Measurements from ENCODE around the gene ATAD2B.
"Not testable (repeated sequence)": the region's sequence is repeated elsewhere in the genome, so short reads cannot be mapped to it uniquely, and the experiment has no call there.

Gene ATAD2B

DNA sequence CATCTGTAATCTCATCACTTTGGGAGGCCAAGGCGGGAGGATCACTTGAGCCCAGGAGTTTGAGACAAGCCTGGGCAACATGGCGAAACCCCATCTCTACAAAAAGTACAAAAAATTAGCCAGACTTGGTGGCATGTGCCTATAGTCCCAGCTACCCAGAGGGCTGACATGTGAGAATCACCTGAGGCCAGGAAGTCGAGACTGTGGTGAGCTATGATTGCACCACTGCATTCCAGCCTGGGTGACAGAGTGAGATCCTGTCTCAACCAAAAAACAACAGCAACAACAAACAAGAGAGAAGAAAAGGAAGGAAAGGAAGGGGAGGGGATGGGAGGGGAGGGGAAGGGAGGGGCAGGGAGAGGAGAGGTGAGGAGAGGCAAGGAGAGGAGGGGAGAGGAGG lies 203.9 kb downstream of the ATAD2B start:
- not testable (repeated sequence) for DNase-seq

GRCh38 chr2:23722255-23722654 lies 204.7 kb downstream of the ATAD2B start:
- DNase-seq, result no peak

GRCh38 chr2:23721454-23721826 lies 205.5 kb downstream of the ATAD2B start:
- no peak for DNase-seq

DNA sequence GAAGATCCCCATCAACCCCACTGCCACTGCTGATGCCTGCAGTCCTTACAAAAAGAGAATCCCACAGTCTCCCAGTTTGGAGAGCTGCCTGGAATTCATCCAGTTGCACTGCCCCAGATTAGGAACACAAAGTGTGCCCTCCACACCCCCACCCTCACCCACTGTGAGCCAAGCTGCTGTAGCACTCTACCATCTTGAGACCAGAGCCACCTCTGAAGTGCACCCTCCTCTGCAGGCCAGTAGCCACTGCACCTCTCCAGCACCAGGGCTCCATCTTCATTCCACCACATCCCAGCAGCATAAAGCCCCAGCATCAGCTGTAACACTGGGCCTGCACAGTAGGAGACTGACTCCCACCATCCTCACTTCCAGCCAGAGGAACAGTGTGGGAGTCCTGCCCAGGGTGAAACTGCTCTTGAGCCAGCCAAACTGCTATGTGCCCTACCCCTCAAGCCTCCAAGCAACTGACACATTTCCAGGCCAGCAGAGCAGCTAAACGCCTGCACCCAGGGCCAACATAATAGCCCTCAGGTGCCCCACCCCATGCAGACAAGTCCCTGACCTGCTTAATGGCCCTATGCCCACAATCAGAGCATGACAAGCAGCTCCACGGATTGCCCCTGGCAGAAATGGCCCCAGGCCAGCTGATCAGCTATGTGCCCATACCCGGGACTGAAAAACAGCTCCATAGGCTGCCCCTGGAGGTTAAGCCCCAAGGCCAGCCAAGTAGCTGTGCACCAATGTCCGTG lies 206.0 kb downstream of the ATAD2B start:
- no peak for DNase-seq

- DNase-seq, result no peak
These were observed 207.2 kb downstream of the ATAD2B start for GRCh38 chr2:23719716-23720115.

GRCh38 chr2:23718931-23719700 lies 207.8 kb downstream of the ATAD2B start:
- no peak for DNase-seq

- no peak for DNase-seq
These were observed 213.6 kb downstream of the ATAD2B start for GRCh38 chr2:23713351-23713750.

GRCh38 chr2:23712756-23713151 lies 214.2 kb downstream of the ATAD2B start:
- DNase-seq, result no peak

DNA sequence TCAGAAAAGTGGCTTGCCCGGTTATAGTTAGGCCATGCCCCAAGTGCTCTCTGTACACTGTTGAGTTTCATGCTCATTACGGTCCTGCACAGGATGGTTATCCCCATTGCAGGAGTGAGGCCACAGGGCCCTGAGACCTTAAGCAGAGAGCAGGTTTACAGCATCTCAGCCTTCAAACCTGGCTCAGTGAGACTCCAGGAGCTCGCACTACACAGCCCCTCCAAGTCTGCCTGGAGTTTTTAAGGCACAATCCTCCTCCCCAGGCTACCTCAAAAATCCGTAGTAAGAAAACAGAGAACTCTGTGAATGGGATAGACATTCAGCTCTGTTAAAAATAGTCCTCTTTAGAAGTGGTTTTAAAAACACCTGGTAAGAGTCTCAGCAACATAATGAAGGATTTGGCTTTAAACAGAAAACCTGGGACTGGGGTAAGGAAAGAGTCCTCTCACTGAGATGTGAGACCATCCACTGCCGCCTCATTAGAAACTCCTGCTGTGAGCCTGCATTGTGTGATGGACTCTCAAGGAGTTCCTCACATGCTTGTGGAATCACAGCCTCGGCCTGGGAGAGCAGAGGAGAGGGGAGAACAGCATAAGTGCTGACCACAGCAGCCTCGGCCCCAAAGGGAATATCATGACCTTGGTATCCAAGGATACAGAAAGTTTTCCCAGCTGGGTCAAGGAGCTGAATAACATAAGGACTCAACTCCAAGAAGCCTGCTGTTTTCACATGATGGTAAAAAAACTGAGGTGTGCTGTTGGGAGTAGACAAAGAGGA lies 214.8 kb downstream of the ATAD2B start:
- no peak for DNase-seq

- no peak for DNase-seq
These were observed 217.6 kb downstream of the ATAD2B start for GRCh38 chr2:23709311-23709710.

GRCh38 chr2:23708771-23709170 lies 218.2 kb downstream of the ATAD2B start:
- DNase-seq, result no peak

- DNase-seq, result no peak
These were observed 219.8 kb downstream of the ATAD2B start for GRCh38 chr2:23707096-23707495.

GRCh38 chr2:23706613-23707078 lies 220.3 kb downstream of the ATAD2B start:
- DNase-seq, result no peak

DNA sequence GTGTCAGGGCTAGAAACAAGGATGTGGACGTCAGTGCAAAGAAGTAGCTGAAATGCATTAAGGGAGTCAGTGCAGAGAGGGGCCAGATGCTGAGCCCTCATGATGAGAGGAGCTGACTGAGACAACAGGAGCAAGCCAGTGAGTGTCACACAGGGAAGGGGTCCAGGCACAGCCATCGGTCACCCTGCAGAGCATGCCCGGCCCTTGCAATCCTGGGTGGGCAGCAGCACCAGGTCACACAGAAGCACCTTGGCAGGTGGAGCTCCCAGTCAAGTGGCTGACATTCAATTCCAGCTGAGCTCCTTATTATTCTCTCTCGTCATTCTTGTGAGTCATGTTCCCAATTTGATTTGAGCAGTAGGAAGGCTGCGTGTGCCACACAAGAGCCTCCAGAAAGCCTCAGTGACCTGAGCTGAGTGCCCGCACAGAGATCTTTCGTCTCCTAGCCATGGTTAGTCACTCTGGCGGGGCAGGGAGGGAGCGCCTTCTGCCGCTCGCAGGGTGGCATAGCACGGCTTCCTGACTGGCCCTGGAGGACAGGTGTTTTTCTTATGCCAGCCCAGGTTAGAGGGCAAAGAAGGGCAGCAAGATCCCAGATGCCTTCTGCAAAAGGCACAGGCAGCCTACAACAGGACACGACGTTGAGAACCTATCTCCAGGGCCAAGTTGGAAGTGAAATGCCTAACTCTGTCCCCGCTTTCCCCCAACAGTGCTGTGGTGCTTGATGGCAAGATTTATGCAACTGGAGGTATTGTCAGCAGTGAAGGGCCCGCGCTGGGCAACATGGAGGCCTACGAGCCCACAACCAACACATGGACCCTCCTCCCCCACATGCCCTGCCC lies 220.9 kb downstream of the ATAD2B start:
- DNase-seq, result no peak

DNA sequence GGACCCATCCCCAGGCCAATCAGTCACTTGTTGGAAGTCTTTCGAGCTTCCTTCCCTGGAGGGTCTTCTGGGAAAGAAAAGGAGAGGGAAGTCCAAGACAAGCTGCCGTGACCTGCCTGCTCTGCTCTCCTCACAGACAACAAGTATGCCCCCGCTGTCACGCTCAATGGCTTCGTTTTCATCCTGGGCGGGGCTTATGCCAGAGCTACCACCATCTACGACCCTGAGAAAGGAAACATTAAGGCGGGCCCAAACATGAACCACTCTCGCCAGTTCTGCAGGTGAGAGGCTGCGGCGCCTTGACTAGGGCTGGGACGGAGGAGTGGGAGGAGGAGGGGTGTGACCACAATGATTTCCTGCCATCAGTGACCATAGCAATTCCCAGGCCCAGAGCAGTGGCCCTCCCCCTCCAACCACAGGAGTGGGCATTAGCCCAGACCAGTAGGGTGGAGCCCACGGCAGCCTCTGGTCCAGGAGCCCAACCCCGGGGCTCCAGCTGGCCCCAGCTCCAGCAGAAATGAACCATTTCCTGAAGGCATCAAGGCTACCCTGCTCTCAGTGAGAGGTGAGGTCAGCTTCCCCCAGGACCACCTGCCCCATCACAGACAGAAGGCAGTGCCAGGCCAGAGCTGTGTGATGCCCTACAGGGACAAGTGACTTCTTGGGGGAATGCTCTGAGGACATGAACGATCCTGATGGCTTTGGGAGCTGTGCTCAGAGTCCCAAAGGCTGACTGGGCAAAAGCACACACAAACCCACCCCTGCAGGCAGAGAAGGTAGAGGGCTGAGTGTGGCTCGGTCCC lies 223.1 kb downstream of the ATAD2B start:
- no peak for DNase-seq

- no peak for DNase-seq
These were observed 223.8 kb downstream of the ATAD2B start for GRCh38 chr2:23703037-23703582.

DNA sequence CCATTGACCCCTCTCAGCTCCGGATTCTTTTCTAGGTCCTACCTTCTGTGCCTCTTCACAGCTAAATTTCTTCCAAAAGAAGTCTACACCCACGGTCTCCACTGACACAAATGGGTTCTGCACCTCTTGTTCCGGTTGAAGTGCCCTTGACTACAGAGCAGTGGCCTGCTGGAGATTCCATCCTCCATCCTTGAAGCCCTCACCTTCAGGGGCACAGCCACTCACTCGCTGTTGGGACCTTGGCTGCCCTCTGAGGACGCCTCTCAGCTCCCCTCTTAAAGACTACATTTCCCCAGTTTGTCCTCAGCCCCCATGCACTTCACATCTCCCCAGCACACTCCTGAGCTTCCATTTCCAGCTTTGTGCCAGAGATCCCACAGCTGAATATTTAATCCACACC lies 226.3 kb downstream of the ATAD2B start:
- no peak for DNase-seq

DNA sequence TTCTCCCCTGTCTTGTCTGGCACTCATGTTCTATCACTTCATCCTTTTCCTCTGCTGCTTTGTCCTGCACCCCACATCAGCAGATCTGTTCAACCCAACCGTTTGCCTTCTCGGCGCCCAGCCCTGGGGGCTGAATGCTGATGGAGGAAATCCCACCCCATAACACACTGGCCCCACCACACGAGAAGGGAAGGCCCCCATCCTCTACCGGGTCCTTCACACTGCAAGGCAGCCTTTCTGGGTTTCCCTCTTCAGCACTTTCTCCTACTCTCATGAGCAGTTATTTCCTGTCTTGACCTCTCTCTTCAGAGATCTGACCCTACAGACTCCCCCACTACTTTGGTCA lies 227.4 kb downstream of the ATAD2B start:
- no peak for DNase-seq

DNA sequence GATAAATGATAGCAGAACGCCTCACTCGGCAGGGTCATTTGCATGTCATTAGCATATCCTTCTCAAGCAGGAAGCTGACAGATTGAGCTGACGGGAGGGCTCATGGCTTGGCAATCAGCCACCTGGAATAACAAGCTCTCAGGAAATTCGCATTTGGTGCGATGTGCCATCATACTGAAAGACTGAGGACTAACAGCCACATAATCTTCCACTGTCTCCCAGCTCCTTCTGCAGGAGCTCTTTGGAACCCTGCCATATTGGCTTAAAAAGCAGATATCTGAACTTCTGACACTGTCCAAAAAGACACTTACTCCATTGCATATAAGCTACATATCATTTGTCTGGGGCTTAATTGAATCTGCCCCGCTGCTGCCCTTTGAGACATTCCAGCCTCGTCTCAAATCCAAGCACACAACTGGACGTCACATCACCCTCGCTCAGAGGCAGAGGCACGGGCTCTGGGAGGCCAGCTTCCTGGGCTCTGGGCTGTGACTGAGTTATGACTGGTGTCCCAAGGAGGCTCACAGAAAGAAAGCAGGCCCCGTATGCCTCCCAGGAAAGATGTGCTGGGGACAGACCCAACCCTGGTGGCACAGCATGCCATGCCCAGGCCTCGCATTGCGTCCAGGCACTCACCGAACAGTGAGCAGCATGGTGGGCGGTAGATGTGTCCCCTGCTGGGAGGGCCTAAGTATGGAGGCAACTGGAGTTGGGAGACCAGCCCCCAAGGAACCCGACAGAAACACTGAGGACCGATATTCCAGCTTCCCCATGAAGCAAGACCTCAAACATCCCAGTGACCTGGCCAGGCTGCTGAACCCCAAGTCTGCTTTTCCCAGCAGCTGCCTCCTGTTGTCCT lies 228.0 kb downstream of the ATAD2B start:
- DNase-seq, result no peak

Data from T1000 (cell line).